ENCODE data around the gene PGRMC2.

Gene PGRMC2

DNA sequence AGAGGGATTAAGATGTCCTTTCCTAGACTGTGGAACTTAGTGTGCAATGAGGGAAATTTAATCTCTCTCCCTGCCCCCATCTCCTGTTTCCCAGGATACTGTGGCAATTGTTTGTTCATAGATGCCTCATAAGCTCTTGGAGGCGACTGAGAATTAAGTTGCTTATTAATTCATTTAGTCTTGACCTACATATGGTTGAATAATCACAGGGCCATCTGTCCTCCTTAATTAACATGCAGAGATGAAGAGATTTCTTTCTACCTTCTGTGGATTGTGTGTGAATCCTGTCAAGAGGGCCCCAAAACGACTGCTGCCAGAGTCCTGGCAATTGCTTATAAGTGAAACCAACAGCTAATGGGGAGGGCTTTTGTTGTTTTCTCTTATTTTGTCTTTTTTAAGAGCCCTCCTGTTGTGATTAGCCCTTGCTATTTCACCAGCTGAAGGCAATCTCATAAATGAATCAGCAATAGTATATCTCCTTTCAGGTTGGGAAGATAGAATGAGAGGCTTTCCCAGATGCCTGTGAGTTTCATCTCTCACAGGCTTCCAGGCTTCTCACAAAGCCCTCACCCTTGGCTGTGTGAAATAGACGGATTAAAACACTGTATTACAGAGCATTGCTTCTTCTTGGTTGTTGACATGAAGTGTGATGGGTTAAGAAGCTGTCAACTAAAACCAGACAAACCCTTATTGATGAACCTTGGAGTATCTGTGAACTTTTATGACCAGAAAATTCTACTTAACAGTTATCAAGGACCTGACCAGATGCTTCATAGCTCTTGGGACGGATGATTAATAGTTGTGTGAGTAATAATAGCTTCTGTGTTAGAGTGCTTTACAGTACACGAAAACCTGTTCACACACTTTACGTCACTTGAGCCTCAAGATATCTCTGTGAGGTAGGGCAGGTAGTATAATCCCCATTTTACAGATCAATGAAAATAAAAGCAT lies 58.5 kb downstream of the PGRMC2 start:
- peak overlapping the region; percentile 98 for H3K27ac ChIP-seq
- DNase-seq, result peak; percentile 82

DNA sequence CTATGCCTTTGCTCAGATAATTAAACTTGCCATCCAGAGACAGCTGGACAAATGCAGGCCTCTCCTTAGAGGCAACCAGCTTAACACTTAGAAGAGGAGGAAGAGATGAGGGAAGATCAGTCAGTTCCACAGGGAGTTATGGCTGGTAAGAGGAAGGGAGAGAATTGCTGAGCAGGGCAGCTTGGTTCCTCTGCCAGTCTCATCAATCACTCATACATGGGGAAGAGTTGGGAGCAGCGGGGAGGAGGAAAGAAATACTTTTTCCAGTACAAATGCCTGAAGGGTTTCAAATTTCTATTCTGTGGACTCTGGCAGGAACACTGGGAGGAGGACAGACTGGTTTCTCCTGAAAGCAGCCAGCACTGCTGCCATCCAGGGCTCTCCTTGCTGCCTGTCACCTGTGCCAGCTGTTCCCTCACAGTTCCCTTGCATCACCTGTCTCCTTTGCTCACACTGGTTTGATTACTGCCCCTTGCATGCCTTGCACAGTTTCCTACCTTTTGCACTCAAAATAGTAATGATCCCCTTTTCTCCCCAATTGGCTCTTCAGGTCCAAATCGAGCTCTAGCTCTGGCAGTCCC lies 59.5 kb downstream of the PGRMC2 start:
- Histone ChIP-seq H3K27me3 (ENCODE audit: insufficient read depth, low read depth, severe bottlenecking) (no peaks in the 10 kb centered on the region), H3K9me3 (ENCODE audit: severe bottlenecking) (peaks cover 11% of the 10 kb centered on the region), H3K4me3 (ENCODE audit: low read depth, low read length) (peak overlapping the region; percentile 36), H3K36me3 (no peaks in the 10 kb centered on the region), H3K27ac (peak overlapping the region; percentile 98)
- peak; percentile 72 for DNase-seq
- TF ChIP-seq, protein P1, sequence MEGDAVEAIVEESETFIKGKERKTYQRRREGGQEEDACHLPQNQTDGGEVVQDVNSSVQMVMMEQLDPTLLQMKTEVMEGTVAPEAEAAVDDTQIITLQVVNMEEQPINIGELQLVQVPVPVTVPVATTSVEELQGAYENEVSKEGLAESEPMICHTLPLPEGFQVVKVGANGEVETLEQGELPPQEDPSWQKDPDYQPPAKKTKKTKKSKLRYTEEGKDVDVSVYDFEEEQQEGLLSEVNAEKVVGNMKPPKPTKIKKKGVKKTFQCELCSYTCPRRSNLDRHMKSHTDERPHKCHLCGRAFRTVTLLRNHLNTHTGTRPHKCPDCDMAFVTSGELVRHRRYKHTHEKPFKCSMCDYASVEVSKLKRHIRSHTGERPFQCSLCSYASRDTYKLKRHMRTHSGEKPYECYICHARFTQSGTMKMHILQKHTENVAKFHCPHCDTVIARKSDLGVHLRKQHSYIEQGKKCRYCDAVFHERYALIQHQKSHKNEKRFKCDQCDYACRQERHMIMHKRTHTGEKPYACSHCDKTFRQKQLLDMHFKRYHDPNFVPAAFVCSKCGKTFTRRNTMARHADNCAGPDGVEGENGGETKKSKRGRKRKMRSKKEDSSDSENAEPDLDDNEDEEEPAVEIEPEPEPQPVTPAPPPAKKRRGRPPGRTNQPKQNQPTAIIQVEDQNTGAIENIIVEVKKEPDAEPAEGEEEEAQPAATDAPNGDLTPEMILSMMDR (IDR thresholded peaks at IDR 0.05; ENCODE audit: low read depth, low read length), result no peak

More for the DNA sequence above, 58.5 kb downstream of the PGRMC2 start:
- peaks cover 14% of the 10 kb centered on the region for H3K9me3 ChIP-seq (ENCODE audit: severe bottlenecking)
- TF ChIP-seq, protein P1 (IDR thresholded peaks at IDR 0.05; ENCODE audit: low read depth, low read length), result no peak
- H3K4me3 ChIP-seq (ENCODE audit: low read depth, low read length), result peak overlapping the region; percentile 36
- H3K36me3 ChIP-seq, result no peaks in the 10 kb centered on the region
- H3K27me3 ChIP-seq (ENCODE audit: insufficient read depth, low read depth, severe bottlenecking), result no peaks in the 10 kb centered on the region

DNA sequence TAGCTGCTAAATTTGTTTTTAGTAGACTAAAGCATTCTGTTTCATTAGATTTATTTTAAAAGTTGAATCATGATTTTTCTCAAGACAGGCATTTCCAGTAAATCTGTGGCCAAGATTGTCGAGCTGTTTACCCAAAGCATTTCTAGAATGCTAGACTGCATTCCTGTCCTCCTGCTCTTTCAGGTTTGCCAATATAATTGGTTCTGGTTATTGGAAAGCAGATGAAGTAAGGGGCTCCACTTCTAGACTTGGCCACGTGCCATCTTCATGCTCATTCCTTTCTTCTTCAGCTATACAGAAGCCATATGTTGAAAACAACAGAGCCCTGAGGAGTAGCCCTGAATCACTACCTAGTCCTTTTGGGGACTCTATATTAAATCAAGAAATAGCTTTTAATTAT lies 62.5 kb downstream of the PGRMC2 start:
- H3K9me3 ChIP-seq (ENCODE audit: severe bottlenecking), result peaks cover under 1% of the 10 kb centered on the region
- TF ChIP-seq, protein P1 (IDR thresholded peaks at IDR 0.05; ENCODE audit: low read depth, low read length), result no peak
- H3K27ac ChIP-seq, result no peak overlapping the region
- H3K4me3 ChIP-seq (ENCODE audit: low read depth, low read length), result no peak overlapping the region
- DNase-seq, result no peak
- no peaks in the 10 kb centered on the region for H3K27me3 ChIP-seq (ENCODE audit: insufficient read depth, low read depth, severe bottlenecking)
- H3K36me3 ChIP-seq, result no peaks in the 10 kb centered on the region

GRCh38 chr4:128221586-128221985 lies 66.0 kb downstream of the PGRMC2 start:
- Histone ChIP-seq H3K27ac (no peak overlapping the region; the same call in 1 of the 2 replicates), H3K36me3 (no peaks in the 10 kb centered on the region), H3K9me3 (ENCODE audit: severe bottlenecking) (no peaks in the 10 kb centered on the region), H3K4me3 (ENCODE audit: low read depth, low read length) (no peak overlapping the region), H3K27me3 (ENCODE audit: insufficient read depth, low read depth, severe bottlenecking) (no peaks in the 10 kb centered on the region)
- DNase-seq, result no peak
- TF ChIP-seq, protein P1 (IDR thresholded peaks at IDR 0.05; ENCODE audit: low read depth, low read length), result no peak

DNA sequence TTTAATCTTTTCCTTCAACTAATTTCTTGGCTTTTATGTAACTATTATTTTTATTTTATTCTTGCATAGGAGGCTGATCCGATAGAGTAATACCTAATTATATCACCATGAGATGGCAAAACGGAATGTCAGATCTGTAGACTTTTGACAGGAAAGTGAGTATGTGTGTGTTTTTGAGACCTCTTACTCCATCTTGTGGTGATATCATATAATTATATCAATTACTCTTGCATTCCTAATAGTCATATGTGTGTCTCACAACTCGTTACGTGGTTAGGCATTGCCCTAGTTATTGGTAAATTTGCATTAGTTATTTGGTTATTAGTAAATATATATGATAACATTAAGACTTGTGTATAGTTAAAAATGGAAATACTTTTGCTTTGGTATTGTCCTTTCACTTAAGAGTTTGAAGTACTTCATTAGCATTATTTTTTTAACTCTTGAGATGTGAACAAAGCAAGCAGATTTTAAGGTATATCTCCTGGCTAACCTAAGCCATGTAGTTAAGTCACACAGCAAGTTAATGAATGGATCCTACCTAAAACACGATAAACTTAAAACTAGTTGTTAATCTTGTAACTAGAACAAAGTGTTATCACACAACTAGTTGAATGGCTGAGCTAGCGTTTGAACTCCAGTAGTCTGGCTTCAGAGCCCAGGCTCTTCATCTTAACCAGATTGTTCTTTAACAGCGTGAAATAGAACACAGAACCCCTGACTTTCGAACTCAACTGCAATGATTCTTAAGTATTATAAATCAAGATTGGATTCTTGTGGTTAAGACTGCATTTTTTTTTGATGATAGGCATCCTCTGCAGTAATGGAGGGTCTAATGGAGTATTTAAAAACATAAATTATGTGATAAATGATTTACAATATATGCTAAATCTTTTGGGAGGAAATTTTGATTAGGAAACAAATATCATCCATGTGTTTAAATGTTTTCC lies 67.1 kb downstream of the PGRMC2 start:
- no peak overlapping the region; the same call in 1 of the 2 replicates for H3K27ac ChIP-seq
- no peaks in the 10 kb centered on the region for H3K36me3 ChIP-seq
- H3K27me3 ChIP-seq (ENCODE audit: insufficient read depth, low read depth, severe bottlenecking), result no peaks in the 10 kb centered on the region
- no peak overlapping the region for H3K4me3 ChIP-seq (ENCODE audit: low read depth, low read length)
- DNase-seq, result no peak
- H3K9me3 ChIP-seq (ENCODE audit: severe bottlenecking), result no peaks in the 10 kb centered on the region
- TF ChIP-seq, protein P1 (IDR thresholded peaks at IDR 0.05; ENCODE audit: low read depth, low read length), result 0 out of 2 replicates have a peak, but pooled peaks have one; percentile 22

Measured in WERI-Rb-1 (cell line).